ENCODE measurements around the gene SUGP2. TPM values are rescaled to one million over a fixed set of nuclear protein-coding genes. Genes with fewer than 3 reads are reported as not detected.

Gene SUGP2
- total and polyA plus RNA-seq, 2 of the 13 experiments (the other 11 are each of a cell fraction or from before 2014, with no cell fraction given), result 40.6 to 57.7 TPM

DNA sequence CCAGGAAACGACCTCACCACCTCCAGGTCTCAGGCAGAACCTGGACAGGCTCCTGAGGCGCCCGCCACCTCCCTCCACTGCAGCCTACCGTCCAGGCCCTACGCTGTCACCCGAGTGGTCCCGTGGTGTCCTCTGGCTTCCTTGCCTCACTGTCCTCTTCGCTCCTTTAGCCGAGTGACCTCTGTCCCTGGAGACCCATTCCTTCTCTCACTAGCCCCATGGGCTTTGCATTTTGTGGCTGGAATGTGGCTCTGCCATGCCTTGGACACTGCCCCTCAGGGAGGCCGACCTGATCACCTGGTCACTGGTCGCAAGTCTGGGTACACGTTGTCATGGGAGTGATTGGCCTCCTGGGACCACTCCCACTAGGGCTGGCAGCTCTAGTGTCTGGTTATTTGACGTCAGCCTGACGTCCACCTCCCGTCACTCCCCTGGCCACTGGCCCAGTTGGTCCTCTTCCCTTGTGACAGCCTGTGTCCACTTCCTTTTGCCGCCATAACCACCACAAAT is 48.4 kb upstream of the SUGP2 start:
- ATAC-seq (no peak), DNase-seq (ENCODE audit: low spot score) (no peak), FAIRE-seq (no peak)
- no peaks in the 10 kb centered on the region for H3K9me3 ChIP-seq (ENCODE audit: low read length)
- no peak for TF ChIP-seq NONO (IDR thresholded peaks at IDR 0.05)
- TF ChIP-seq NONO (CRISPR knock-in tag; conservative IDR thresholded peaks at IDR 0.05), result no peak
- no peak for TF ChIP-seq ZZZ3 (CRISPR knock-in tag; IDR thresholded peaks at IDR 0.05; ENCODE audit: borderline replicate concordance)
- TF ChIP-seq, protein P1, sequence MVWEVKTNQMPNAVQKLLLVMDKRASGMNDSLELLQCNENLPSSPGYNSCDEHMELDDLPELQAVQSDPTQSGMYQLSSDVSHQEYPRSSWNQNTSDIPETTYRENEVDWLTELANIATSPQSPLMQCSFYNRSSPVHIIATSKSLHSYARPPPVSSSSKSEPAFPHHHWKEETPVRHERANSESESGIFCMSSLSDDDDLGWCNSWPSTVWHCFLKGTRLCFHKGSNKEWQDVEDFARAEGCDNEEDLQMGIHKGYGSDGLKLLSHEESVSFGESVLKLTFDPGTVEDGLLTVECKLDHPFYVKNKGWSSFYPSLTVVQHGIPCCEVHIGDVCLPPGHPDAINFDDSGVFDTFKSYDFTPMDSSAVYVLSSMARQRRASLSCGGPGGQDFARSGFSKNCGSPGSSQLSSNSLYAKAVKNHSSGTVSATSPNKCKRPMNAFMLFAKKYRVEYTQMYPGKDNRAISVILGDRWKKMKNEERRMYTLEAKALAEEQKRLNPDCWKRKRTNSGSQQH (CRISPR knock-in tag; IDR thresholded peaks at IDR 0.05; ENCODE audit: low read depth), result no peak
- no peak for TF ChIP-seq ZBTB20 (CRISPR knock-in tag; IDR thresholded peaks at IDR 0.05; ENCODE audit: borderline replicate concordance, low read depth)
- no peak for TF ChIP-seq GPN1 (CRISPR knock-in tag; IDR thresholded peaks at IDR 0.05; ENCODE audit: borderline replicate concordance)
- TF ChIP-seq HNRNPUL1 (IDR thresholded peaks at IDR 0.05; ENCODE audit: low read depth, low read length), result no peak
- no peak for TF ChIP-seq ZNF883 (CRISPR knock-in tag; IDR thresholded peaks at IDR 0.05; ENCODE audit: not compliant biosample characterization)
- no peak for TF ChIP-seq HHEX (CRISPR knock-in tag; IDR thresholded peaks at IDR 0.05)
- no peak for TF ChIP-seq FOXK2 (IDR thresholded peaks at IDR 0.05)
- TF ChIP-seq MXD4 (CRISPR knock-in tag; IDR thresholded peaks at IDR 0.05), result no peak
- TF ChIP-seq SP140L (CRISPR knock-in tag; IDR thresholded peaks at IDR 0.05; ENCODE audit: borderline replicate concordance), result no peak
- no peak for TF ChIP-seq SIX1 (CRISPR knock-in tag; IDR thresholded peaks at IDR 0.05; ENCODE audit: borderline replicate concordance)
- no peak for TF ChIP-seq XBP1 (CRISPR knock-in tag; IDR thresholded peaks at IDR 0.05)
- TF ChIP-seq PRPF4 (IDR thresholded peaks at IDR 0.05; ENCODE audit: low read depth, low read length, poor library complexity, severe bottlenecking), result no peak
- TF ChIP-seq KLF9 (CRISPR knock-in tag; IDR thresholded peaks at IDR 0.05; ENCODE audit: low read depth), result no peak
- peaks cover 0 to 2% of the 10 kb centered on the region in 2 experiments; a peak in 2 of 5 replicates for H3K36me3 ChIP-seq (replicated peaks in 1 of 2; ENCODE audit: control insufficient read depth in 1 of 2, insufficient read depth in 2 of 2, low read length in 2 of 2)
- ChIA-PET POLR2A (no interaction called here), CTCF (ENCODE audit: low intra/inter-chr PET ratio, low total read pairs) (no interaction called here)
- BruUV-seq (replicated peaks), result no TSS peak
- intact Hi-C loops (cut with micrococcal nuclease; ENCODE audit: unreplicated experiment), result no loop called here
- H3K9ac ChIP-seq (ENCODE audit: insufficient read depth, low read depth, low read length), result no peak overlapping the region
- H3K79me2 ChIP-seq (ENCODE audit: insufficient read depth, low read length), result no peaks in the 10 kb centered on the region
- 97% methylated on average over 15 of the region's 16 CpGs for WGBS (ENCODE audit: low lambda C conversion rate)
- H2AFZ ChIP-seq (ENCODE audit: low read length), result no peak overlapping the region
- H3K27ac ChIP-seq (ENCODE audit: extremely low read length, insufficient read depth, low read length), result no peak overlapping the region
- no peaks in the 10 kb centered on the region for H3K4me1 ChIP-seq (ENCODE audit: insufficient read depth, low read length)
- in situ Hi-C loops (cut with HindIII; ENCODE audit: extremely low pct_ligation_motif_present, low pct_unique_long_range_greater_than_20kb), result no loop called here
- H4K20me1 ChIP-seq (ENCODE audit: insufficient read depth, low read length), result no peaks in the 10 kb centered on the region
- no peaks in the 10 kb centered on the region for H3K27me3 ChIP-seq (ENCODE audit: control insufficient read depth in 1 of 2, insufficient read depth in 2 of 2, low read length in 2 of 2)
- H3K4me2 ChIP-seq (ENCODE audit: low read depth, low read length), result no peak overlapping the region
- no peak overlapping the region for H3K4me3 ChIP-seq (replicated peaks in 1 of 3; ENCODE audit: insufficient read depth in 1 of 3, low read depth in 2 of 3, low read length in 3 of 3)
